ENCODE measurements around the gene RSRC2. TPM values are rescaled to one million over a fixed set of nuclear protein-coding genes. Genes with fewer than 3 reads are reported as not detected.
"Not testable (repeated sequence)": the region's sequence is repeated elsewhere in the genome, so short reads cannot be mapped to it uniquely, and the experiment has no call there.

RSRC2 gene
- total RNA-seq, 1 experiment from 2014 or later: 64.9 TPM

DNA sequence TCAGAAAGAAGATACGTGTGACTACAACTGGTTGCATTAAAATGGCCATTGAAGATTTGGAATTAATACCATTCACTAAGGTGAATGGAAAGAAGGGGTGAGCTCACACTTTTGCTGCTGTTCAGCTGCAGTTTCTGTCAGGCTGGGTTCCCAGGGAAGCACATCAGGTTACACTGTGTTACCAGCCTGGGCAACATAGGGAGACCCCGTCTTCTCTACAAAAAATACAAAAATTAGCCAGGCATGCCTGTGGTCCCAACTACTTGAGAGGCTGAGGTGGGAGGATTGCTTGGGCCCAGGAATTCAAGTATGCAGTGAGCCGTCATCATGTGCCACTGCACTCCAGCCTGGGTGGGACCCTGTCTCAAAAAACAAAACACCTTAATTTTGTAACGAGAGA, 13.1 kb downstream of the RSRC2 start:
- no peak overlapping the region for H3K4ac ChIP-seq (ENCODE audit: low read depth, low read length)
- no peak overlapping the region for H3K27ac ChIP-seq (ENCODE audit: insufficient read length, low read depth, low read length)
- no peak for DNase-seq
- H3K36me3 Mint-ChIP-seq (ENCODE audit: insufficient read depth in 1 of 3, low read depth in 3 of 3): peaks cover 74 to 98% (median 93%) of the 10 kb centered on the region in 3 experiments; a peak in 6 of 7 replicates
- no peaks in the 10 kb centered on the region for H3K23me2 ChIP-seq (ENCODE audit: insufficient read length, low read depth, low read length, poor library complexity, severe bottlenecking)
- no peaks in the 10 kb centered on the region for H4K20me1 ChIP-seq (ENCODE audit: control insufficient read depth, insufficient read depth, insufficient read length)
- H4K8ac ChIP-seq (replicated peaks; ENCODE audit: insufficient read length, low read depth, low read length): no peak overlapping the region
- H3K14ac ChIP-seq (ENCODE audit: insufficient read depth, low read length): no peak overlapping the region
- H3K4me1 Mint-ChIP-seq: no peaks in the 10 kb centered on the region
- no peak overlapping the region for H2BK15ac ChIP-seq (ENCODE audit: low read depth, low read length)
- no peak overlapping the region for H3K9ac ChIP-seq (ENCODE audit: extremely low read depth, insufficient read length, low read length)
- no peak overlapping the region for H2BK120ac ChIP-seq (ENCODE audit: low read depth, low read length, poor library complexity, severe bottlenecking)
- H3K4me3 Mint-ChIP-seq: no peak overlapping the region
- H4K91ac ChIP-seq (ENCODE audit: insufficient read length, low read depth, low read length): no peak overlapping the region
- no peak overlapping the region for H3K56ac ChIP-seq (ENCODE audit: insufficient read length, low read depth, low read length)
- H3K27me3 ChIP-seq (ENCODE audit: insufficient read depth, low read length): no peaks in the 10 kb centered on the region
- no peak overlapping the region for H2BK12ac ChIP-seq (ENCODE audit: insufficient read length, low read depth, low read length)
- no peaks in the 10 kb centered on the region for H3K4me1 ChIP-seq (ENCODE audit: insufficient read depth, low read length)
- H3K9me3 ChIP-seq (ENCODE audit: control insufficient read depth, low read depth, low read length): no peaks in the 10 kb centered on the region
- no peaks in the 10 kb centered on the region for H3K79me2 ChIP-seq (ENCODE audit: insufficient read depth, low read length)
- no peak overlapping the region for H2BK20ac ChIP-seq (ENCODE audit: low read depth, low read length, poor library complexity, severe bottlenecking)
- H3K4me2 ChIP-seq (ENCODE audit: insufficient read depth, insufficient read length, low read length): no peak overlapping the region
- no peak overlapping the region for H2BK5ac ChIP-seq (ENCODE audit: insufficient read length, low read length)
- H2AFZ ChIP-seq (ENCODE audit: low read length): no peak overlapping the region
- no CpG with 5 or more reads among the region's 4 CpGs for WGBS (ENCODE audit: extremely low coverage, insufficient read length, low lambda C conversion rate)
- H3K23ac ChIP-seq (ENCODE audit: insufficient read length, low read depth, low read length): no peak overlapping the region
- TF ChIP-seq, protein P1, sequence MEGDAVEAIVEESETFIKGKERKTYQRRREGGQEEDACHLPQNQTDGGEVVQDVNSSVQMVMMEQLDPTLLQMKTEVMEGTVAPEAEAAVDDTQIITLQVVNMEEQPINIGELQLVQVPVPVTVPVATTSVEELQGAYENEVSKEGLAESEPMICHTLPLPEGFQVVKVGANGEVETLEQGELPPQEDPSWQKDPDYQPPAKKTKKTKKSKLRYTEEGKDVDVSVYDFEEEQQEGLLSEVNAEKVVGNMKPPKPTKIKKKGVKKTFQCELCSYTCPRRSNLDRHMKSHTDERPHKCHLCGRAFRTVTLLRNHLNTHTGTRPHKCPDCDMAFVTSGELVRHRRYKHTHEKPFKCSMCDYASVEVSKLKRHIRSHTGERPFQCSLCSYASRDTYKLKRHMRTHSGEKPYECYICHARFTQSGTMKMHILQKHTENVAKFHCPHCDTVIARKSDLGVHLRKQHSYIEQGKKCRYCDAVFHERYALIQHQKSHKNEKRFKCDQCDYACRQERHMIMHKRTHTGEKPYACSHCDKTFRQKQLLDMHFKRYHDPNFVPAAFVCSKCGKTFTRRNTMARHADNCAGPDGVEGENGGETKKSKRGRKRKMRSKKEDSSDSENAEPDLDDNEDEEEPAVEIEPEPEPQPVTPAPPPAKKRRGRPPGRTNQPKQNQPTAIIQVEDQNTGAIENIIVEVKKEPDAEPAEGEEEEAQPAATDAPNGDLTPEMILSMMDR (conservative IDR thresholded peaks at IDR 0.05): no peak
- no peak overlapping the region for H4K5ac ChIP-seq (ENCODE audit: insufficient read length, low read depth, low read length)
- no peak overlapping the region for H3T11ph ChIP-seq (ENCODE audit: low read length)
- no peaks in the 10 kb centered on the region; the same call in 1 of the 2 replicates for H3K27me3 Mint-ChIP-seq (ENCODE audit: low read depth)
- H3K18ac ChIP-seq (ENCODE audit: insufficient read length, low read depth, low read length): no peak overlapping the region
- H3K9me3 Mint-ChIP-seq: no peaks in the 10 kb centered on the region
- no peak overlapping the region; a peak in 1 of 7 replicates for H3K27ac Mint-ChIP-seq
- H3K79me1 ChIP-seq (ENCODE audit: insufficient read depth, low read depth, low read length, poor library complexity, severe bottlenecking): no peaks in the 10 kb centered on the region
- no peak overlapping the region for H2AK5ac ChIP-seq (ENCODE audit: insufficient read length, low read length)

DNA sequence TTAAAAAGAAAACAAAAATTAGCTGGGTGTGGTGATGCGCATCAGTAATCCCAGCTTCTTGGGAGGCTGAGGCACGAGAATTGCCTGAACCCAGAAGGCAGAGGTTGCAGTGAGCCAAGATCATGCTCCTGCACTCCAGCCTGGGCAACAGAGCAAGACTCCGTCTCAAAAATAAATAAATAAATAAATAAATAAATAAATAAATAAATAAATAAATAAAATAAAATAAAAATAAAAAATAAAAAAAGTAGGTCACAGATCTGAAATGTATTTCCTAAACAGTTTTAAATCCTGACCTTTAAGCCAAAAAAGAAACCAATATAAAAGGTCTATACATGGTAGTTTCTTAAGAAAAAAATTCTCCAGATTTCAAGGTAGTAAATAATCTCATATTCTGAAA, 13.7 kb downstream of the RSRC2 start:
- H3K4me1 ChIP-seq (ENCODE audit: insufficient read depth, low read length); H3K4me2 ChIP-seq (ENCODE audit: insufficient read depth, insufficient read length, low read length); H4K91ac ChIP-seq (ENCODE audit: insufficient read length, low read depth, low read length); H3K79me1 ChIP-seq (ENCODE audit: insufficient read depth, low read depth, low read length, poor library complexity, severe bottlenecking); H3K27me3 Mint-ChIP-seq (ENCODE audit: low read depth); H2BK120ac ChIP-seq (ENCODE audit: low read depth, low read length, poor library complexity, severe bottlenecking); H3K9me3 ChIP-seq (ENCODE audit: control insufficient read depth, low read depth, low read length); H3T11ph ChIP-seq (ENCODE audit: low read length); H3K27me3 ChIP-seq (ENCODE audit: insufficient read depth, low read length); H3K4ac ChIP-seq (ENCODE audit: low read depth, low read length); H3K23ac ChIP-seq (ENCODE audit: insufficient read length, low read depth, low read length); H3K14ac ChIP-seq (ENCODE audit: insufficient read depth, low read length); H3K4me1 Mint-ChIP-seq; H3K27ac ChIP-seq (ENCODE audit: insufficient read length, low read depth, low read length); H3K9me3 Mint-ChIP-seq; H2AK5ac ChIP-seq (ENCODE audit: insufficient read length, low read length); H3K79me2 ChIP-seq (ENCODE audit: insufficient read depth, low read length); H3K9ac ChIP-seq (ENCODE audit: extremely low read depth, insufficient read length, low read length); H3K56ac ChIP-seq (ENCODE audit: insufficient read length, low read depth, low read length); H2BK12ac ChIP-seq (ENCODE audit: insufficient read length, low read depth, low read length); H4K8ac ChIP-seq (replicated peaks; ENCODE audit: insufficient read length, low read depth, low read length); H2BK20ac ChIP-seq (ENCODE audit: low read depth, low read length, poor library complexity, severe bottlenecking); H4K5ac ChIP-seq (ENCODE audit: insufficient read length, low read depth, low read length); H2BK15ac ChIP-seq (ENCODE audit: low read depth, low read length); H3K18ac ChIP-seq (ENCODE audit: insufficient read length, low read depth, low read length); H2AFZ ChIP-seq (ENCODE audit: low read length); H4K20me1 ChIP-seq (ENCODE audit: control insufficient read depth, insufficient read depth, insufficient read length); DNase-seq; H2BK5ac ChIP-seq (ENCODE audit: insufficient read length, low read length); H3K4me3 Mint-ChIP-seq; H3K27ac Mint-ChIP-seq; H3K23me2 ChIP-seq (ENCODE audit: insufficient read length, low read depth, low read length, poor library complexity, severe bottlenecking): not testable (repeated sequence)
- no CpG with 5 or more reads among the region's 3 CpGs for WGBS (ENCODE audit: extremely low coverage, insufficient read length, low lambda C conversion rate)
- H3K36me3 Mint-ChIP-seq (ENCODE audit: insufficient read depth in 1 of 3, low read depth in 3 of 3): peaks cover 72 to 98% (median 93%) of the 10 kb centered on the region in 3 experiments; a peak in 6 of 7 replicates
